ENCODE results near the gene PAPPA. TPM values are rescaled to one million over a fixed set of nuclear protein-coding genes. Genes with fewer than 3 reads are reported as not detected.

PAPPA gene
- total RNA-seq, 2 experiments from 2014 or later: not detected

- ChIA-PET POLR2A (interaction anchor here (0.5 kb wide), 1 partner anchor 878 kb away, joined by 3 read pairs; no protein-coding TSS in a partner anchor), CTCF (no interaction called here)
These were observed 242.1 kb downstream of the PAPPA start for GRCh38 chr9:116395699-116396037.

GRCh38 chr9:116403171-116403570 is 249.6 kb downstream of the PAPPA start:
- ChIA-PET POLR2A (no interaction called here), CTCF (no interaction called here)

- POLR2A ChIA-PET: no interaction called here
- CTCF ChIA-PET: no interaction called here
These were observed 250.6 kb downstream of the PAPPA start for GRCh38 chr9:116404228-116404627.

GRCh38 chr9:116405321-116405720 is 251.7 kb downstream of the PAPPA start:
- ChIA-PET POLR2A (no interaction called here), CTCF (no interaction called here)

GRCh38 chr9:116406469-116406868 is 252.9 kb downstream of the PAPPA start:
- POLR2A ChIA-PET: no interaction called here
- CTCF ChIA-PET: no interaction called here

- ChIA-PET POLR2A (no interaction called here), CTCF (no interaction called here)
These were observed 255.5 kb downstream of the PAPPA start for GRCh38 chr9:116409129-116409528.

GRCh38 chr9:116409638-116410037 is 256.0 kb downstream of the PAPPA start:
- ChIA-PET CTCF (no interaction called here), POLR2A (no interaction called here)

- CTCF ChIA-PET: no interaction called here
- POLR2A ChIA-PET: no interaction called here
These were observed 257.9 kb downstream of the PAPPA start for GRCh38 chr9:116411506-116411905.

GRCh38 chr9:116414374-116414773 is 260.8 kb downstream of the PAPPA start:
- CTCF ChIA-PET: no interaction called here
- POLR2A ChIA-PET: no interaction called here

- POLR2A ChIA-PET: no interaction called here
- CTCF ChIA-PET: no interaction called here
These were observed 262.8 kb downstream of the PAPPA start for GRCh38 chr9:116416421-116416820.

GRCh38 chr9:116417464-116417863 is 263.9 kb downstream of the PAPPA start:
- POLR2A ChIA-PET: no interaction called here
- CTCF ChIA-PET: no interaction called here

- ChIA-PET POLR2A (no interaction called here), CTCF (no interaction called here)
These were observed 265.6 kb downstream of the PAPPA start for GRCh38 chr9:116419181-116419580.

GRCh38 chr9:116420993-116421538 is 267.5 kb downstream of the PAPPA start:
- POLR2A ChIA-PET: no interaction called here
- CTCF ChIA-PET: no interaction called here

GRCh38 chr9:116422119-116422979 is 268.8 kb downstream of the PAPPA start:
- CTCF ChIA-PET: no interaction called here
- POLR2A ChIA-PET: no interaction called here

- CTCF ChIA-PET: no interaction called here
- POLR2A ChIA-PET: no interaction called here
These were observed 269.6 kb downstream of the PAPPA start for GRCh38 chr9:116423149-116423548.

- ChIA-PET POLR2A (no interaction called here), CTCF (no interaction called here)
These were observed 271.7 kb downstream of the PAPPA start for GRCh38 chr9:116425244-116425643.

GRCh38 chr9:116430849-116431248 is 277.3 kb downstream of the PAPPA start:
- ChIA-PET CTCF (no interaction called here), POLR2A (no interaction called here)

GRCh38 chr9:116432051-116432450 is 278.5 kb downstream of the PAPPA start:
- ChIA-PET CTCF (no interaction called here), POLR2A (no interaction called here)

GRCh38 chr9:116434314-116434713 is 280.7 kb downstream of the PAPPA start:
- POLR2A ChIA-PET: no interaction called here
- CTCF ChIA-PET: no interaction called here

GRCh38 chr9:116435706-116436105 is 282.1 kb downstream of the PAPPA start:
- POLR2A ChIA-PET: no interaction called here
- CTCF ChIA-PET: no interaction called here

- ChIA-PET POLR2A (no interaction called here), CTCF (no interaction called here)
These were observed 282.5 kb downstream of the PAPPA start for GRCh38 chr9:116436121-116436520.

All from activated CD8-positive, alpha-beta memory T cell treated with anti-CD3 and anti-CD28 coated beads for 36 hours (primary cell).